GM06990 (cell line): ENCODE measurements around the gene SMIM22.

Source experiments
- DNase-seq: peaks from one replicate; pipeline ENCODE4 v3.0.0-alpha.2; 2011; ENCODE audit not compliant: insufficient read length; ENCODE audit errors: extremely low read depth
- H3K27me3 ChIP-seq: replicated peaks from 2 replicates; pipeline ENCODE4 v1.6.0; 2011; ENCODE audit warnings: low read length; ENCODE audit not compliant: control insufficient read depth, insufficient read depth
- H3K36me3 ChIP-seq: 2 replicates; pipeline ENCODE4 v1.5.1; 2011; ENCODE audit warnings: low read length; ENCODE audit not compliant: control insufficient read depth, insufficient read depth
- H3K4me3 ChIP-seq: replicated peaks from 2 replicates; pipeline ENCODE4 v1.5.1; 2011; ENCODE audit warnings: low read depth, mild to moderate bottlenecking, control low read depth, low read length
- TF ChIP-seq, protein P1 (sequence below): IDR thresholded peaks from 2 replicates; pipeline ENCODE4 v1.5.1; 2011; ENCODE audit warnings: low read length, control low read depth, mild to moderate bottlenecking, inconsistent platforms; ENCODE audit not compliant: insufficient read depth, poor library complexity, severe bottlenecking

The SMIM22 gene

DNA sequence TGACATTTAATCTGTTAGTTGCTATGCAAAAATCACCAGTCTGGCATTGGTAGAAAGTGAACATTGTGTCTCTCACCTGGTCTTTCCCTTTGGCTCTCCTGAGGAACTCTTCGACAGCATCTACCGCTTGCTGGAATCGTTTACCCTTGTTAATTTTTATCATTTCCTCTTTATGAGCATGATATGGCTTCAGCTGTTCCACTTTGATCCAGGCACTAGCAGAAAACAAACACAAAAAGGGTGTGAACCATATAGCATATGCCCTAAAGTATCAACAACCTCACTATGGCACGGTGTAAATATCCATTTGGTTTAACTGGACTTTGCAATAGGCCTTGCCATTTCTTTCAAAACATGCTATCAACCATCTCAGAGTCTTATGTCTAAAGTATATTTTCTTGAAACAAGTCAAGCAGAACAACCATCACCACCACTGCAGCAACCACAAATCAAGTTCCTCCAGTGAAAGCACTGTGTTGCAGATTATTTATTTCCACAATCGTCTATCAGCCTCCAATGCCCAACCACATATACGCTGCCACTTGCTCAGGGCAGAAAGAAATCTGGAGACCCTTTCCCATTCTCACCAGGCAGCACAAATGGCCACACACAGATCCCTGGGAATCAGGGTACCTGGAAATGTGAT, 37.7 kb downstream of the SMIM22 start:
- H3K4me3 ChIP-seq = no peak overlapping the region
- peaks cover 31% of the 10 kb centered on the region for H3K36me3 ChIP-seq
- DNase-seq = no peak
- TF ChIP-seq, protein P1, sequence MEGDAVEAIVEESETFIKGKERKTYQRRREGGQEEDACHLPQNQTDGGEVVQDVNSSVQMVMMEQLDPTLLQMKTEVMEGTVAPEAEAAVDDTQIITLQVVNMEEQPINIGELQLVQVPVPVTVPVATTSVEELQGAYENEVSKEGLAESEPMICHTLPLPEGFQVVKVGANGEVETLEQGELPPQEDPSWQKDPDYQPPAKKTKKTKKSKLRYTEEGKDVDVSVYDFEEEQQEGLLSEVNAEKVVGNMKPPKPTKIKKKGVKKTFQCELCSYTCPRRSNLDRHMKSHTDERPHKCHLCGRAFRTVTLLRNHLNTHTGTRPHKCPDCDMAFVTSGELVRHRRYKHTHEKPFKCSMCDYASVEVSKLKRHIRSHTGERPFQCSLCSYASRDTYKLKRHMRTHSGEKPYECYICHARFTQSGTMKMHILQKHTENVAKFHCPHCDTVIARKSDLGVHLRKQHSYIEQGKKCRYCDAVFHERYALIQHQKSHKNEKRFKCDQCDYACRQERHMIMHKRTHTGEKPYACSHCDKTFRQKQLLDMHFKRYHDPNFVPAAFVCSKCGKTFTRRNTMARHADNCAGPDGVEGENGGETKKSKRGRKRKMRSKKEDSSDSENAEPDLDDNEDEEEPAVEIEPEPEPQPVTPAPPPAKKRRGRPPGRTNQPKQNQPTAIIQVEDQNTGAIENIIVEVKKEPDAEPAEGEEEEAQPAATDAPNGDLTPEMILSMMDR = no peak
- H3K27me3 ChIP-seq = no peaks in the 10 kb centered on the region

DNA sequence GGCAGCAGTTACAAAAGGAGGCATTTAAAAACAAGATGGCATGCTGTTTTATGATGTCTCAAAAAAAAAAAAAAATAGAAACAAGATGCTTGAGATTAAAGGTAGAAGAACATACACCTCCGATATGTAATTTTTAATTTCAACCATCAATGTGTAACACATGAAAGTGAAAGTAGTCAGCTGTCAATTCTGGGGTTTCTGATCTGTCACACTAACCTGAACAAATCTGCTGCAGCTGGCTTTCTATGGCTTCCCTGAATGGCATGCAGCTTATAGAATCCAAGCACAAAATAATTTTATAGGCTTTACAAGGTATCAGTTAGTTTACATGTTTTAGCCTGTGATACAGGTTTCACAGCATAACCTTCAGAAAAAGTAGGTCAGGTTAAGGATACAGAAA, 38.4 kb downstream of the SMIM22 start:
- DNase-seq = no peak
- Histone ChIP-seq H3K4me3 (no peak overlapping the region), H3K36me3 (peaks cover 30% of the 10 kb centered on the region), H3K27me3 (no peaks in the 10 kb centered on the region)
- TF ChIP-seq, protein P1 = no peak

DNA sequence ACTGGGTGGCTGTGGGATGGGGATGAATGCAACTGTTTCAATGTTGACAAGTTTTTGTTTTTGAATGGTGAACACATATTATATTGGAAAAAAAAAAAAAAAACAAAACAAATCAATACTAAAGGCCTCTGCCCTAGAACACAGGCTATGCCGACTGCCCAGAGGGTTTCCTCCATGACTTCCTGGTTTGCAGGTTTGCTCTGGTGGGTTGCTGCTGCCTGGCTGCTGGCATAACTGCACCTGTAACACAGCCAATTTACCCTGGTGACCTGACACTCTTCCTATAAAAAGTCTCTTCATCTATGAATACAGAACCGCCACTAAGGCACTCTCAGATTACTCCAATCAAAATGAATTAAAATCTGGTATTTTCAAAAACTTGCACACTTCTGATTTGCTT, 41.6 kb downstream of the SMIM22 start:
- H3K36me3 ChIP-seq = peaks cover 34% of the 10 kb centered on the region

GRCh38 chr16:4837733-4838501, 42.7 kb downstream of the SMIM22 start:
- TF ChIP-seq, protein P1 = no peak
- Histone ChIP-seq H3K27me3 (no peaks in the 10 kb centered on the region), H3K4me3 (no peak overlapping the region), H3K36me3 (peaks cover 27% of the 10 kb centered on the region)
- no peak for DNase-seq

More for the DNA sequence above, 41.6 kb downstream of the SMIM22 start:
- Histone ChIP-seq H3K27me3 (no peaks in the 10 kb centered on the region), H3K4me3 (no peak overlapping the region)
- TF ChIP-seq, protein P1 = no peak
- DNase-seq = no peak

GRCh38 chr16:4839942-4840341, 44.8 kb downstream of the SMIM22 start:
- H3K27me3 ChIP-seq = no peaks in the 10 kb centered on the region
- DNase-seq = no peak
- H3K4me3 ChIP-seq = no peak overlapping the region
- TF ChIP-seq, protein P1 = no peak
- peaks cover 31% of the 10 kb centered on the region for H3K36me3 ChIP-seq
